ENCODE results near the gene FNDC3B. TPM values are rescaled to one million over a fixed set of nuclear protein-coding genes. Genes with fewer than 3 reads are reported as not detected.
A peak's percentile ranks its signal among the peaks of the same experiment; 100 is the strongest.

FNDC3B gene
- total and polyA plus RNA-seq, 7 donors: 16.2 to 93.9 (median 50.3) TPM

DNA sequence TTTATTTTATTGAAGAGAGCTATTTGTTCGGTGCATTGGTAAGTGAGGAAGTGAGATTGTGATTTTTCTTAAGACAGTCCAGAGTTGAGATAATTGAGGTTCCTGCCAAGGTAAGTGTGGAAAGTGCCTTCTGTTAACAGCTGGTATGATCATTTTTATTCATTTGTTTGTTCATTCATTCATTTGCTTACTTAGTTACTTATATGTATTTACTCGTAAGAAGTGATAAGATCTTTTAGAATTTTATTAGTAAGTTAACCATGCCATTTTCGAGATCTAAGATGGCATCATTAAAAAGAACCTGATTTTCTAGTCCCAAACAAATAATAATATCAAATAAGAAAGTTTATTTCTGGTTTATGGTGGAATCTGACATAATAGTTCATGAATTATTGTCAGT is 258.9 kb downstream of the FNDC3B start:
- Histone ChIP-seq H3K27ac (no peak overlapping the region), H3K4me3 (no peak overlapping the region), H3K36me3 (peaks cover 0 to 44% (median 6%) of the 10 kb centered on the region in 4 donors), H3K4me1 (no peaks in the 10 kb centered on the region), H3K27me3 (no peaks in the 10 kb centered on the region), H3K9me3 (no peaks in the 10 kb centered on the region)
- TF ChIP-seq POLR2A (IDR thresholded peaks at IDR 0.05) (no peak), EP300 (IDR thresholded peaks at IDR 0.05) (no peak), POLR2AphosphoS5 (IDR thresholded peaks at IDR 0.05) (no peak)
- TF ChIP-seq, protein P1, sequence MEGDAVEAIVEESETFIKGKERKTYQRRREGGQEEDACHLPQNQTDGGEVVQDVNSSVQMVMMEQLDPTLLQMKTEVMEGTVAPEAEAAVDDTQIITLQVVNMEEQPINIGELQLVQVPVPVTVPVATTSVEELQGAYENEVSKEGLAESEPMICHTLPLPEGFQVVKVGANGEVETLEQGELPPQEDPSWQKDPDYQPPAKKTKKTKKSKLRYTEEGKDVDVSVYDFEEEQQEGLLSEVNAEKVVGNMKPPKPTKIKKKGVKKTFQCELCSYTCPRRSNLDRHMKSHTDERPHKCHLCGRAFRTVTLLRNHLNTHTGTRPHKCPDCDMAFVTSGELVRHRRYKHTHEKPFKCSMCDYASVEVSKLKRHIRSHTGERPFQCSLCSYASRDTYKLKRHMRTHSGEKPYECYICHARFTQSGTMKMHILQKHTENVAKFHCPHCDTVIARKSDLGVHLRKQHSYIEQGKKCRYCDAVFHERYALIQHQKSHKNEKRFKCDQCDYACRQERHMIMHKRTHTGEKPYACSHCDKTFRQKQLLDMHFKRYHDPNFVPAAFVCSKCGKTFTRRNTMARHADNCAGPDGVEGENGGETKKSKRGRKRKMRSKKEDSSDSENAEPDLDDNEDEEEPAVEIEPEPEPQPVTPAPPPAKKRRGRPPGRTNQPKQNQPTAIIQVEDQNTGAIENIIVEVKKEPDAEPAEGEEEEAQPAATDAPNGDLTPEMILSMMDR (IDR thresholded peaks at IDR 0.05): no peak
- intact Hi-C loops (cut with DNase I): no loop called here
- DNase-seq: no peak
- 74 to 86% methylated on average over 3 of the region's 3 CpGs for WGBS, 2 donors

DNA sequence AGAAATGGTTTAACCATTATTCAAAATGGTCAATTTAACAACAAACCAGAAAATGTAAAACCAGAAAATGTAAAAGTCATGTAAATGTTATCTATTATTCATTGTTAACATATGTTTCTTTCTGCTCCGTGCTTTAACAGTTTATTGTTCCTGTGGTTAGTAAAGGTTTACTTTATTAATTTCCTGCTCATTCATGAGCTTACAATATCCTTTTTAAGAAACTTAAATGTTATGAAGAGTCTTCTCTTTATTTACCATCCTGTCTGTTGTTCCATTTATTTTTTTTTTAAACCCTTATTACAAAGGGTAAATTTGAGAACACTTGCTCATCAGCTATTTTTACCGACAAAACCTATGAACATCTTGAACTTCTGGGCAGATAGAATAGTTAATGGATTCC is 260.8 kb downstream of the FNDC3B start:
- Histone ChIP-seq H3K27ac (no peak overlapping the region), H3K4me1 (no peaks in the 10 kb centered on the region), H3K36me3 (peaks cover 0 to 45% (median 5%) of the 10 kb centered on the region in 4 donors), H3K27me3 (no peaks in the 10 kb centered on the region), H3K9me3 (no peaks in the 10 kb centered on the region), H3K4me3 (no peak overlapping the region)
- no peak for DNase-seq
- intact Hi-C loops (cut with DNase I): no loop called here
- WGBS, 2 donors: 45 to 60% methylated on average over 2 of the region's 2 CpGs
- TF ChIP-seq EP300 (IDR thresholded peaks at IDR 0.05): no peak
- no peak for TF ChIP-seq POLR2AphosphoS5 (IDR thresholded peaks at IDR 0.05)
- no peak for TF ChIP-seq POLR2A (IDR thresholded peaks at IDR 0.05)
- TF ChIP-seq, protein P1 (IDR thresholded peaks at IDR 0.05): no peak

DNA sequence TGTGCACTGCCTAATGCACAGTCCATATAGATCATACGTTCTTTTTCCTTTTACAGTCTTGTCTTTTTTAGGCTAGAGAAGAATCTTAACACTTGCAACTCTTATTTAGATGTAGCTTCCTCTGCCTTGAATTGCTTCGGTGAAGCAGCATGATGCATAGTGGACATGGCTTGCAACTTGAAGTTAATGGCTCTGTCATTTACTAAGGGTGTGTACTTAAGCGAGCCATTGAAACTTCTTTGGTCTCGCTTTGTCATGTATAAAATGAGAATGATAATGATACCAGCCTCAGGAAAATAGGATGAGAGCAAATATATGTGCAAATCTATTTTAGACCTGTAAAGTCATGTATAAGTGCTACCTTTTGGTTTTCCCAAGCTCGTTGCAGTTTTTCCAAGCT is 261.5 kb downstream of the FNDC3B start:
- no peaks in the 10 kb centered on the region for H3K27me3 ChIP-seq
- no peak overlapping the region for H3K4me3 ChIP-seq
- intact Hi-C loops (cut with DNase I): no loop called here
- 77 to 86% methylated on average over 5 of the region's 5 CpGs for WGBS, 2 donors
- no peak for DNase-seq
- peaks cover 0 to 38% (median 5%) of the 10 kb centered on the region in 4 donors for H3K36me3 ChIP-seq
- TF ChIP-seq, protein P1 (IDR thresholded peaks at IDR 0.05): no peak
- no peak for TF ChIP-seq POLR2A (IDR thresholded peaks at IDR 0.05)
- no peak for TF ChIP-seq EP300 (IDR thresholded peaks at IDR 0.05)
- no peak for TF ChIP-seq POLR2AphosphoS5 (IDR thresholded peaks at IDR 0.05)
- H3K4me1 ChIP-seq: no peaks in the 10 kb centered on the region
- no peaks in the 10 kb centered on the region for H3K9me3 ChIP-seq
- no peak overlapping the region for H3K27ac ChIP-seq

DNA sequence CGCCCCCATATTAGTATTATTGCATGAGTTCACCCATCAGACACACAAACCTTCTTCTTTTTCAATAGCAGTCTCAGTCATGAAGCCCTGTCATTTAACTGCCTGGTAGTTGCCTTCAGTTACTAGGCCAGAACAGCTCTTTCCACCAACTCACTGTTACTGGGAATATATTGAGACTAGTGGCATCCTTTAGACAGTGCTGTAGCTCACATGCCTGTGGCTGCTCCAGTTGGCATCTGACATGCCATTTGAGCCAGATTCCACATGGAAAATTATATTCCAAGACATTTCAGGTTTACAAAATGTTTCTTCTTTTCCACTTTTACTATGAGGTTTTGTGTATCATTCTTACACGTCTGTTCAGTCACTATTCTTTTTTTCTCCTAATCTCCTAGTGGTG is 262.8 kb downstream of the FNDC3B start:
- H3K36me3 ChIP-seq: peaks cover 0 to 30% (median 6%) of the 10 kb centered on the region in 4 donors
- peaks cover 0 to 5% (median 3%) of the 10 kb centered on the region in 4 donors for H3K4me1 ChIP-seq
- H3K4me3 ChIP-seq: no peak overlapping the region
- H3K9me3 ChIP-seq: no peaks in the 10 kb centered on the region
- DNase-seq: no peak
- H3K27ac ChIP-seq: no peak overlapping the region
- intact Hi-C loops (cut with DNase I): no loop called here
- TF ChIP-seq, protein P1 (IDR thresholded peaks at IDR 0.05): no peak
- TF ChIP-seq EP300 (IDR thresholded peaks at IDR 0.05) (no peak), POLR2A (IDR thresholded peaks at IDR 0.05) (no peak), POLR2AphosphoS5 (IDR thresholded peaks at IDR 0.05) (no peak)
- H3K27me3 ChIP-seq: no peaks in the 10 kb centered on the region
- WGBS, 2 donors: 94% methylated on average over 2 of the region's 2 CpGs

DNA sequence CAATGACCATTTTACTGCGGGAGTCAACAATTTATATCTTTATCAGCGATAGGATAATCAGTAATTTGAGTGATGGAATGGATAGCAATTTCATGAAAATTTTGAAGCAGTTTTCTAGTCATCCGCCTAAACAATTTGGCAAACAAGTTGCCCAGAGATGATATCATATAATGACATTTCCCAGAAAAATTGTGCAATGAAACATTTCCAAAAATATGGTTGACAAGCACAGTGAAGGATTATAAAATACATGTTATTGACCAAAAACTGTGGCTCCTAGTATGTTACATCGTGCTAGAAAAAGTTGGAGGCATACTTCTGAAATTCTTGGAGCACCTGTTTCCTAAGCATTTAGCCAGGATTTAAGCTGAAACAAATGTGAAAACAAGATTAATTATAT is 263.8 kb downstream of the FNDC3B start:
- Histone ChIP-seq H3K27ac (no peak overlapping the region), H3K36me3 (peaks cover 0 to 35% (median 15%) of the 10 kb centered on the region in 4 donors), H3K9me3 (no peaks in the 10 kb centered on the region), H3K27me3 (no peaks in the 10 kb centered on the region), H3K4me1 (peaks cover 0 to 9% (median 4%) of the 10 kb centered on the region in 4 donors), H3K4me3 (no peak overlapping the region)
- WGBS, 2 donors: 92 to 96% methylated on average over 4 of the region's 4 CpGs
- no peak for DNase-seq
- TF ChIP-seq POLR2A (IDR thresholded peaks at IDR 0.05): no peak
- TF ChIP-seq, protein P1 (IDR thresholded peaks at IDR 0.05): no peak
- TF ChIP-seq EP300 (IDR thresholded peaks at IDR 0.05): no peak
- peak in 1 of 4 donors; percentile 48 for TF ChIP-seq POLR2AphosphoS5 (IDR thresholded peaks at IDR 0.05)
- intact Hi-C loops (cut with DNase I): no loop called here
